GM12801 (cell line): ENCODE results near the gene FUT7.

Experiments
- TF ChIP-seq, protein P1 (sequence below): IDR thresholded peaks from one replicate; pipeline ENCODE4 v1.5.1; 2011; ENCODE audit warnings: control low read depth; ENCODE audit not compliant: insufficient read length; ENCODE audit errors: extremely low read depth

The FUT7 gene, protein sequence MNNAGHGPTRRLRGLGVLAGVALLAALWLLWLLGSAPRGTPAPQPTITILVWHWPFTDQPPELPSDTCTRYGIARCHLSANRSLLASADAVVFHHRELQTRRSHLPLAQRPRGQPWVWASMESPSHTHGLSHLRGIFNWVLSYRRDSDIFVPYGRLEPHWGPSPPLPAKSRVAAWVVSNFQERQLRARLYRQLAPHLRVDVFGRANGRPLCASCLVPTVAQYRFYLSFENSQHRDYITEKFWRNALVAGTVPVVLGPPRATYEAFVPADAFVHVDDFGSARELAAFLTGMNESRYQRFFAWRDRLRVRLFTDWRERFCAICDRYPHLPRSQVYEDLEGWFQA

DNA sequence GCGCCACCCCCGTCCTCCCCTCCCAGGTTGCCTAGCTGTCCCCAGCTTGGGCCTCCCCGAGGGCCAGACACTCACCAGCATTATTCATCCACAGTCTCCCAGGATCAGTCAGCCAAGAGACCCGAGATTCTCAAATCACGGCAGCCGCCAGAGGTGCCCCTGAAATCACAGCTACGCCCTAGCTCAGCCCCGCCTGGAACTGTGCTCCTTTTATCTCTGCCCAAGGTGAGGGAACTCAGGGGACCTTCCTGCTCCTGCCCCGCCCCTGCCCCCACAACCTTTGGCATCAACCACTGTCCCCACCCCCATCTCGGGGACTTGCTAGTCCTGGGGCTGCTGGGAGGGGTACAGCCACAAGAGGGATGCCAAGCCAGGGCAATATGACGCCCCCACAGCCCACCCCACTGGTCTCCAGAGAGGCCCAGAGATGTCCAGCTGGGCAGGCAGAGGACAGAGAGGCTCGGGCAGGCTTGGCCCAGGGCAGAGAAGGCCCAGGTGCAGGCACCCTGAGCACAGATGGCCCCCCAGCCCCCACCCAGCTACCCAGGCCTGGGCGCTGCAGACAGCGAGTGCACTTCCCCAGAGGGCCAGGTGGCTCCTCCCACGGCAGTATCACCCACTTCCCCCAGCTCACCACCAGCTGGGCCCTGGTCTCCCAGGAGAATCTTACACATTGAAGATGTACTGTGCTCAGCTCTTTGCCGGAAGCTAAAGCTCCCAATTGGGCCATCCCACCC lies at the start of gene FUT7:
Gene FUT7, minus strand, starts transcription at position 185 of the 737 bp plus-strand sequence. Its CDS starts 97 bp downstream, at position 88.
- TF ChIP-seq, protein P1, sequence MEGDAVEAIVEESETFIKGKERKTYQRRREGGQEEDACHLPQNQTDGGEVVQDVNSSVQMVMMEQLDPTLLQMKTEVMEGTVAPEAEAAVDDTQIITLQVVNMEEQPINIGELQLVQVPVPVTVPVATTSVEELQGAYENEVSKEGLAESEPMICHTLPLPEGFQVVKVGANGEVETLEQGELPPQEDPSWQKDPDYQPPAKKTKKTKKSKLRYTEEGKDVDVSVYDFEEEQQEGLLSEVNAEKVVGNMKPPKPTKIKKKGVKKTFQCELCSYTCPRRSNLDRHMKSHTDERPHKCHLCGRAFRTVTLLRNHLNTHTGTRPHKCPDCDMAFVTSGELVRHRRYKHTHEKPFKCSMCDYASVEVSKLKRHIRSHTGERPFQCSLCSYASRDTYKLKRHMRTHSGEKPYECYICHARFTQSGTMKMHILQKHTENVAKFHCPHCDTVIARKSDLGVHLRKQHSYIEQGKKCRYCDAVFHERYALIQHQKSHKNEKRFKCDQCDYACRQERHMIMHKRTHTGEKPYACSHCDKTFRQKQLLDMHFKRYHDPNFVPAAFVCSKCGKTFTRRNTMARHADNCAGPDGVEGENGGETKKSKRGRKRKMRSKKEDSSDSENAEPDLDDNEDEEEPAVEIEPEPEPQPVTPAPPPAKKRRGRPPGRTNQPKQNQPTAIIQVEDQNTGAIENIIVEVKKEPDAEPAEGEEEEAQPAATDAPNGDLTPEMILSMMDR = no peak

DNA sequence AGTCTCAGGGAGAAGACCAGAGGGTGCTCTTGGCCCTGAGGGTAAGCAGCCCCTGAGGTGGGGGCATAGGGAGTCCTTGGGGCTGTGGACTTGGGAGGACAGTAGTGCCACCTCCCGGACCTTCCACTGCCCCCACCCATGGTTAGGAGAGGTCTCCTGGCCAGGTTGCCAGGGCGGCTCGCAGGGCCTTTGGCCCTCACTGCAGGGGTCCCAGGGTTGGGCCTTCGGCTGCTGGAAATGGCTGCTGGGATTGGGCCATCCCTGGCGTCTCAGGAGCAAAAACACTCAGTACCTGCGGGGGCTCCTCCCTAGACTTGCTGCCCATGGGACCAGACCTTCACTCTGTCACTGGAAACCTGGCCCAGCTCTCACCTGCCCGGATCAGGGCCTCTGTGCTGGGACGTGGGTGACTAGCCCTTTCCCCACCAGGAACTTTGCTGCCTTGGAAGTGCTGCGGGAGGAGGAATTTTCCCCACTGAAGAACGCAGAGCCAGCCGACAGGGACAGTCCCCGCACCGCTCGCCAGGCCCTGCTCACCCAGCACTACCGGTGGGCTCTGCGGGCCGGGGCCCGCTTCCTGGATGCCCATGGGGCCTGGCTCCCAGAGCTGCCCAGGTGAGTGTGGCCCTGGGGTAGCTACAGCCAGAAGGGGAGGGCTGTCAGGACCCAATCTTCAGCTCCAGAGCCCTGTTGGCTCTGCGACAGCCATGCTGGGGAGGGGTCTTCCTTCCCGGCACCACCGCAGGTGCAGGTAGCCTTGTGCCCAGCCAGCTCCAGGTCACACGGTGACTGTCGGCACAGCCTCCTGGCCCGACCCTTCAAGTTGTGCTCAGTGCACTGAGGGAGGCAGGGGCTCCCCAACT lies 48.6 kb upstream of the FUT7 start:
- TF ChIP-seq, protein P1 = no peak

DNA sequence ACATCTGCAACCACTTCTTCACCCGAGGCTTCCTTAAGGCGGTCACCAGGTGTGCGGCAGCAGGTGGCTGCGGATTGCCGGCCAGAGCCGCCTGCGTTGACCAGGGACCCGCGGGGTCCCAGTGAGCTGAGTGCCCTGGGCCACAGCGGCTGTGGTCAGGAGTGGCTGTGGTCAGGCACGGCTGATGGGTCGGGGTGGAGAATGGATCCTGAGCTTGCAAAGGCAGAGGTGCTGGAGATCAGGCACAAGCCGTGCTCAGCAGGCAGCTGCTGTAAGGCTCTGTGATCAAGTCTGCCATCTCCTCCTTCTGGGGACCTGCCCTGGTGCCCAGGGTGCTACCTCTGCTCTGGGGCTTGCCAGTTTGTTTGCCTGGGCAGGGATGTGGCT lies 47.5 kb upstream of the FUT7 start:
- TF ChIP-seq, protein P1 = no peak

DNA sequence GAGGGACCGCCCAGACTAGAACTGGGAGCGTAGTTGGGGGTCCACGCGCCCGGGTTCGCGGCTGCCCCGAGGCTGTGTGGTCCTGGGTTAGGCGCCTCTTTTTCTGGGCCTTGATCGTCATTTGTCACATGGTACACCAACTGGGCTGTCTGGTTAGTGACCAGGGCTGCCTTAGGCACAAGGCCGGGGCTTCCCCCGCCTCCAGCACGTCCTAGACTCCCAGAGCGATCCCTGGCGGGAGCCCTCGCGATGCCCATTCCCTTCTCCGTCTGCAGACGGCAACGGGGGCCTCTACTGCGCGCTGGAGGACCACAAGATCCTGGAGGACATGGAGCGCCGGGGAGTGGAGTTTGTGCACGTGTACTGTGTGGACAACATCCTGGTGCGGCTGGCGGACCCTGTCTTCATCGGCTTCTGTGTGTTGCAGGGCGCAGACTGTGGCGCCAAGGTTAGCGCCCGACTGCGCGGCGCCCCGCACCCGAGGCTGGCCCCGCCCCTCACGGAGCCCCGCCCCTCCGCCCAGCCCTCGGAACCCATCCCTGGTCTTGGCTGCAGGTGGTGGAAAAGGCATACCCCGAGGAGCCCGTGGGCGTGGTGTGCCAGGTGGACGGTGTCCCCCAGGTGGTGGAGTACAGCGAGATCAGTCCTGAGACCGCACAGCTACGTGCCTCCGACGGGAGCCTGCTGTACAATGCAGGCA lies 47.0 kb upstream of the FUT7 start:
- TF ChIP-seq, protein P1 = no peak

DNA sequence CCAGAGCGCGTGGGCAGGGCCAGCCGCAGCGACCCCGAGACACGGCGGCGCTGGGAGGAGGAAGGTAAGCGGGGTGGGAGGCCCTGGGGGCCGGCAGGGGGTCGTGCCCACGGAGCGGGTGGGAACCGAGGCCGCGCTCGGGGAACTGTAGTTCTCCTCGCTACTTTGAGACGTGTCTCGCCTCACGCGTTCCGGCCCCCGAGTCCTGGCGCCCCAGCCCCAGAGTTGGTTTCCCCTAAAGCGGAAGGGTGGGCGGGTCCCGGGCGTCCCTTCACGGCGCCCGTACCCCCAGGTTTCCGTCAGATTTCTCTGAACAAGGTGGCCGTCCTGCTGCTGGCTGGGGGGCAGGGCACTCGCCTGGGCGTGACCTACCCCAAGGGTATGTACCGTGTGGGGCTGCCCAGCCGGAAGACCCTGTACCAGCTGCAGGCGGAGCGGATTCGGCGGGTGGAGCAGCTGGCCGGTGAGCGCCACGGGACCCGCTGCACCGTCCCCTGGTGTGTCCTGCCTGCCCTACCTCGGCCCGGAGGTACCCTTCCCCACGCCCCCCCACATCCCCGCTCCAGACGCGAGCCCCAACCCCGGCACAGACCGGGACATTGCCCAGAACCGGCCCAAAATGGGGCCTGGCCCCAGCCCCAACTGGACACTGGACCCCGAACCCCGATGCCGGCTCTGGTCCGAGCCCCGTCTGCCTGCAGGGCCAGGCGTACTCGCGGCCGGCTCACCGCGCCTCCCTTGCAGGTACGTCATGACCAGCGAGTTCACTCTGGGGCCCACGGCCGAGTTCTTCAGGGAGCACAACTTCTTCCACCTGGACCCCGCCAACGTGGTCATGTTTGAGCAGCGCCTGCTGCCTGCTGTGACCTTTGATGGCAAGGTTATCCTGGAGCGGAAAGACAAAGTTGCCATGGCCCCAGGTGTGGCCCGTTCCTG lies 46.1 kb upstream of the FUT7 start:
- TF ChIP-seq, protein P1 = no peak

DNA sequence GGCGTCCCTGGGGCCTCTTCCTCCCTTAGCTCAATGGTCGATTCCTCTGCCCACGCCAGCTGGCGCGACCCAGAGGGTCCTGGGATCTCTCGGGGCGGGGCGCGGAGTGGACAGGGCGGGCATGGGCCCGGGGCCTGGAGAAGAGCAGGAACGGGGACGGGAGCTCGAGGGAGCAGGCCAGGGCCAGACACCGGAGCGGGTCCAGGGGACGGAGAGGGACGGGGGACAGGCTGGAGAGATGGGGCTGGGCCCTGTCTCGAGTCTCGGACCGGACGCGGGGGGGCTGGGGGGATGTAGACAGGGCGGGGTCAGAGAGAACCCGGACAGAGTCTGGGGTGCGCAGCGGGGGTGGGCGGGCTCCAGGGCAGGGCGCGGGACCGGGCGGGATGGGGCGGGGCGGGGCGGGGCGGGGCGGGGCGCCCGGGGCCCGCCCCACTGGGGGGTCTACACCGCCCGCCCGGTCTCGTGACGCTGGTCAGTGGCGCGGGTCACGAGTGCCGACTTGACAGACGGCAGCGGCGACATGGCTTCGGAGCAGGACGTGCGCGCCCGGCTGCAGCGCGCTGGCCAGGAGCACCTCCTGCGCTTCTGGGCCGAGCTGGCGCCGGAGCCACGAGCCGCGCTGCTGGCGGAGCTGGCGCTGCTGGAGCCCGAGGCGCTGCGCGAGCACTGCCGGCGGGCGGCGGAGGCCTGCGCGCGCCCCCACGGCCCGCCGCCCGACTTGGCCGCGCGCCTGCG lies 45.3 kb upstream of the FUT7 start, which contains the start of gene UAP1L1:
Gene UAP1L1, plus strand, starts transcription at position 508 of the 738 bp plus-strand sequence. Its CDS starts 16 bp downstream, at position 524.
- TF ChIP-seq, protein P1 = no peak
